Liver (tissue), 3 donors: ENCODE results near the gene CNIH3.

ENCODE experiments used
- JUND ChIP-seq, 2 donors: IDR thresholded peaks; 2 replicates each; pipeline ENCODE4 v1.6.1; 2016; ENCODE audit warnings: antibody characterized with exemption in 2 of 2
- RAD21 ChIP-seq, 2 donors: IDR thresholded peaks; 2 replicates each; pipeline ENCODE4 v1.6.1; 2016; ENCODE audit warnings: antibody characterized with exemption in 2 of 2, mild to moderate bottlenecking in 2 of 2
- TF ChIP-seq, protein P1 (sequence below): fragments of 150-350 bp; IDR thresholded peaks from 2 replicates; pipeline ENCODE4 v1.5.1; 2017; ENCODE audit warnings: improper control_type of control experiment, low read depth, low read length; ENCODE audit not compliant: missing input control
- TF ChIP-seq, protein P2 (sequence below): IDR thresholded peaks from 2 replicates; pipeline ENCODE4 v1.6.1; 2016; ENCODE audit warnings: antibody characterized with exemption
- TF ChIP-seq, protein P3 (sequence below): IDR thresholded peaks from 2 replicates; pipeline ENCODE4 v1.6.1; 2016; ENCODE audit warnings: antibody characterized with exemption
- donor health status: healthy.
- donor health status: healthy.

DNA sequence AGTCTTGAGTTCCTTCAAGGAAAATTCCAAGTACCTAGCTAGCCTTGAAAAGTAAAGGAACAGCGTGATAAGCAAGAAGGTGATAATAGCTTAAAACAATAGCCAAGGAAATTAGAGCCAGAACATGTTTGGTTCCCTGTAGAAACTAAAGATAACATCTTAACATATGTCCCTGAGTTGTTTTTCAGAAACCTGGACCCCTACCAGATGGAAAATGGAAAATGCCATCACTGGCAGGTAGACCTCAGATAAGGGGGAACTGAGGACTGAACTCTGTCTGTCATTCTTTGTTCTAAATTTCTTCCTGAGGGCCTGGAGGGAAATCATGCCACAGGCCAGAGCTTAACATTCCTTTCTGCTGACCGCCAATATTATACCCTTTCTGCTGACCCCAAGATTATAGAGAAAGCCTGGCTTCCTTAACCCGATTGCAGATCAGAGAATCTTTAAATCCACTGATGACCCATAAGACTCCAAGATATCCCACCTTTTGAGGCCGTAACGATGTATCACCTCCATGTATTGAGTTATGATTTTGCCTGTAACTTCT lies 23.4 kb downstream of the CNIH3 start:
- TF ChIP-seq, protein P1, sequence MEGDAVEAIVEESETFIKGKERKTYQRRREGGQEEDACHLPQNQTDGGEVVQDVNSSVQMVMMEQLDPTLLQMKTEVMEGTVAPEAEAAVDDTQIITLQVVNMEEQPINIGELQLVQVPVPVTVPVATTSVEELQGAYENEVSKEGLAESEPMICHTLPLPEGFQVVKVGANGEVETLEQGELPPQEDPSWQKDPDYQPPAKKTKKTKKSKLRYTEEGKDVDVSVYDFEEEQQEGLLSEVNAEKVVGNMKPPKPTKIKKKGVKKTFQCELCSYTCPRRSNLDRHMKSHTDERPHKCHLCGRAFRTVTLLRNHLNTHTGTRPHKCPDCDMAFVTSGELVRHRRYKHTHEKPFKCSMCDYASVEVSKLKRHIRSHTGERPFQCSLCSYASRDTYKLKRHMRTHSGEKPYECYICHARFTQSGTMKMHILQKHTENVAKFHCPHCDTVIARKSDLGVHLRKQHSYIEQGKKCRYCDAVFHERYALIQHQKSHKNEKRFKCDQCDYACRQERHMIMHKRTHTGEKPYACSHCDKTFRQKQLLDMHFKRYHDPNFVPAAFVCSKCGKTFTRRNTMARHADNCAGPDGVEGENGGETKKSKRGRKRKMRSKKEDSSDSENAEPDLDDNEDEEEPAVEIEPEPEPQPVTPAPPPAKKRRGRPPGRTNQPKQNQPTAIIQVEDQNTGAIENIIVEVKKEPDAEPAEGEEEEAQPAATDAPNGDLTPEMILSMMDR: no peak
- TF ChIP-seq, protein P2, sequence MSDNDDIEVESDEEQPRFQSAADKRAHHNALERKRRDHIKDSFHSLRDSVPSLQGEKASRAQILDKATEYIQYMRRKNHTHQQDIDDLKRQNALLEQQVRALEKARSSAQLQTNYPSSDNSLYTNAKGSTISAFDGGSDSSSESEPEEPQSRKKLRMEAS: no peak
- TF ChIP-seq JUND (IDR thresholded peaks at IDR 0.05): no peak
- TF ChIP-seq, protein P3, sequence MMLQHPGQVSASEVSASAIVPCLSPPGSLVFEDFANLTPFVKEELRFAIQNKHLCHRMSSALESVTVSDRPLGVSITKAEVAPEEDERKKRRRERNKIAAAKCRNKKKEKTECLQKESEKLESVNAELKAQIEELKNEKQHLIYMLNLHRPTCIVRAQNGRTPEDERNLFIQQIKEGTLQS: no peak
- TF ChIP-seq RAD21 (IDR thresholded peaks at IDR 0.05): no peak
